NCI-H2227 (cell line): Measurements from ENCODE around the gene CHD5.
A peak's percentile ranks its signal among the peaks of the same experiment; 100 is the strongest.
"Not testable (repeated sequence)": the region's sequence is repeated elsewhere in the genome, so short reads cannot be mapped to it uniquely, and the experiment has no call there.

ENCODE experiments used
- DNase-seq: peaks from one replicate; lab custom pipeline; 2025; ENCODE audit not compliant: unreplicated experiment; lab: John Stamatoyannopoulos, UW

CHD5 gene

DNA sequence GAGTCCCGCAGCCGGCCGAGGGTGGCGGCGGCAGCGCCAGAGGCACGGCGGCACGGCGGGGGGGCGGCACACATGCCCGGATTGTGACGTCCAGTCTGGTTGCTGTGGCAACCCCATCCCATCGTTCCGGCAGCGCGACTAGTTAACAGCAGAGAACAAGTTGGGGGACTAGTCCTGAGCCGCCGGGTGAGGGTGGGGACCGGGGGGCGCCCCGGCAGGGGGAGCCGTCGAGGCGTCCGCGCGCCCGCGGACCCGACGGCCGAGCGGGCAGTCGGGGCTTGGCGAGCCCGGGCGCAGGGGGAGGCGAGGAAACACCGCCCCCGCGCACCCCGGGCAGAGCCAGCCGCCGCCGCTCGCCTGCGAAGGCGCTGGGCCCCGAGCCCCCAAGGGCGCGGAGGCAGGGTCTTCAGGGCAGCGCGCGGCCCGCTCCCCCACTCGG, at the start of gene CHD5:
CHD5 (minus strand) TSS at position 54 of the 439 bp plus-strand sequence. CDS start 298 bp downstream, outside the sequence.
- peak; percentile 72 for DNase-seq

- no peak for DNase-seq
Observed at GRCh38 chr1:6225651-6226050, 45.5 kb upstream of the CHD5 start.

DNA sequence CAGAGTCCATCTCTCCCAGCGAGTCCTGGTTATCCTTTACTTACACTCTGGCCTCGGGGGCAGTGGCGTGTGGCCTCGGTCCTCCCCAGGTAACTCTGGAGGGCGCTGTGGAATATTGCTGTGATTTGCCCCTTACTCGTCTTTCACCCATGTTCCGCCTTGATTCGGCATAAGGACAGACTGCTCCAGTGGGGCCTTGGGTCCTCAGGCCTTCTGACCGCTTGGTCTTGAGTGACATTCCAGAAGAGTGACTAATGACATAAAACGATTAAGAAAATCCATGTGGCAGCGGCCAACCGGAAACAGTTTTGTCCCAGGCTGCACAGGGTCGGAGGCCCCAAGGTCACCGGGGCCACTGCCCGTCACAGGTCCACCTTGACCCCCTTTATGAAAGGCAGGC, 44.6 kb upstream of the CHD5 start:
- DNase-seq = no peak

DNA sequence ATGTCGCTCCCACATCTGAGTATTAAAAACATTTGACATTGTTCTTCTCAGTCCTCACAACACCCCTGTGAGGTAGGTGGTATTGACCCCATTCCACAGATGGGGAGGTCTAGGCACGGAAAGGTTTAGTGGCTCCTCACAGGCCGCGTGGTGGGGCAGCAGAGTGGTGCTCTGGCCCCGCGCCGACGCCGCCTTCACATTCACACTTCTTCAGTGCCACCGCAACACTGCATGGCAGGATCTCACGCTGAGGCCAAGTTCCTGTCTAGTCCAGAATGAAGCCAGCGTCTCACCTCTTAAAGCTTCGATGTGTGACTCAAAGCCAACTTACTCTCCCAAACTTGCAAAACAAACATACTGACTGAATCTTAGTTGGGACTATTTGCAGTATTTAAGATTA, 43.5 kb upstream of the CHD5 start:
- no peak for DNase-seq

DNA sequence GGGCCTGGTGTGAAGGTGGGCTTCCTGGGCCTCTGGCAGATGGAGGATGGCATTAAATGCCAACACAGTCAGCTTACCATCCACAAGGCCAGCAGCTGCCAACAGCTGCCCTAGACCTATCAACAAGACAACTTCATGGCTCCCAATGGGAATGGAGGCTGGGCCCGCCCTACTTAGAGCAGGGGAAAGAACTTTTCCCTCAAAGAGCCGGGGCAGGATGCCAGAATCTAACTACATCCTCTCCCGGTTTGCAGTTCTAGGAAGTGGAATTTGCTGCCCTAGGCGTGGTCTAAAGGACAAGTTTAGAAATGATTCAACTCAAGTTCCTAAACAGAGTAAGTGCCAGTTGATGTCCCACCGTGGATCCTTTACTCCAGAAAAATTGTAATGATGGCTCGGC, 42.5 kb upstream of the CHD5 start:
- DNase-seq = no peak

GRCh38 chr1:6221210-6221784, 41.2 kb upstream of the CHD5 start:
- no peak for DNase-seq

GRCh38 chr1:6220236-6220635, 40.1 kb upstream of the CHD5 start:
- no peak for DNase-seq

DNA sequence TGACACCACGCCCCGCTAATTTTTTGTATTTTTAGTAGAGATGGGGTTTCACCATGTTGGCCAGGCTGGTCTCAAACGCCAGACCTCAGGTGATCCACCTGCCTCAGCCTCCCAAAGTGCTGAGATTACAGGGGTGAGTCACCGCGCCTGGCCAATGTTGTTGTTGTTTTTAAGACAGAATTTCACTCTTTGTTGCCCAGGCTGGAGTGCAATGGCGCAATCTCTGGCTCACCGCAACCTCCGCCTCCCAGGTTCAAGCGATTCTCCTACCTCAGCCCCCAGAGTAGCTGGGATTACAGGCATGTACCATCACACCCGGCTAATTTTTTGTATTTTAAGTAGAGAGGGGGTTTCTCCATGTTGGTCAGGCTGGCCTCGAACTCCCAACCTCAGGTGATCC, 39.5 kb upstream of the CHD5 start:
- DNase-seq = not testable (repeated sequence)

- no peak for DNase-seq
Observed at GRCh38 chr1:6218375-6219164, 38.4 kb upstream of the CHD5 start.

GRCh38 chr1:6212193-6212959, 32.3 kb upstream of the CHD5 start:
- DNase-seq = no peak

DNA sequence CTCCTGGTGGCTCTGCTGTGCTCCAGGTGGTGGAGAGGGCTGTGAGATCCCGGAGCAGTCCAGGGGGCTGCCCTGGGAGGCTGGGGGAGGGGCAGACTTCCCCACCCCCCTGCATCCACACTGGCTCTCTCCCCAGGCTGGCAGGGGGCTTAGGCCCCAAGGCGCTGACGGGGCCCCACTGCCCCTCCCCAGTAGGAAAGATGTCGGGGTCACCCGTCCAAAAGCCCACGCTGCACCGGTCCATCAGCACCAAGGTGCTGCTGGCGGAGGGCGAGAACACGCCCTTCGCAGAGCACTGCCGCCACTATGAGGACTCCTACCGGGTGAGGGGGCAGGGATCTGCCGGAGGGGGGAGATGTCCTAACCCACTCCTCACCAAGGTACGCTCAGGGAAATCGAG, 31.6 kb upstream of the CHD5 start:
- no peak for DNase-seq

GRCh38 chr1:6210591-6211355, 30.7 kb upstream of the CHD5 start:
- DNase-seq = no peak

DNA sequence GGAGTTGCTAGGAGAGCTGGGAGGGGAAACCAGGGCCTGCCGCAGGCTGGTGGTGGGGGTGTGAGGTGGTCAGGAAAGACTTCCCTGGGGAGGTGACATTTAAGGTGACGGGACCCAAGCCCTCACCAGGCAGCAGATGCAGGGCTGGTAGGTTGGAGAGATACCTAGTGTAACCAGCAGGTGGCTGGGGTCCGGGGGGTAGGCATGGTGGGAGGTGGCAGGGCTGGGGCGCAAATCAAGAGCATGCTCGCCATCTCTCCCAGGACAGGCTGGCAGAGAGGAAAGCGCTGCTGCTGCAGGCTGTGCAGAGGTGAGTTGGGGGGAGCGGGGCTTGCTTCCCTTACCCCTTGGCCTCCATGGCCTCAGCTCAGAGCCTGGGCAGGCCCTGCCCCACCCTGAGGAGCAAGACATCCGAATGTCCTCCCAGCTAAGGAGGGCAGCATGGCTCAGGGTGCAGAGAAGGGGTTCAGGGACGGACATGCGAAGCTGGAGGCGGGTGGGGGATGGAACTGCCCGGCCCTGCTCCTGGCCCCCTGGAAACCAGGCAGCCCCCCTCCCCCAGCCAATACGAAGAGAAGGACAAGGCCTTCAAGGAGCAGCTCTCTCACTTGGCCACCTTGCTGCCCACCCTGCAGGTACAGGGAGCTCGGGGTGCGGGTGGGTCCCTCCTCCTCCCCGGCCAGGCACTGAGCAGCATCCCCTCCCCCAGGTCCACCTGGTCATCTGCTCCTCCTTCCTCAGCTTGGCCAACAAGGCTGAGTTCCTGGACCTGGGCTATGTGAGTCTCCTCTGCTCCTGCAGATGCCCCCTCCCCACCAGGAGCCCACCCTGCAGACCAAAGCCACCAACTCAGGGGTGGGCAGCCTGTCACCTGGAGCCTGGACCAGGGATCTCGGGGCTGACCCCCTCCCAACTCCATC, 29.8 kb upstream of the CHD5 start:
- DNase-seq = no peak

DNA sequence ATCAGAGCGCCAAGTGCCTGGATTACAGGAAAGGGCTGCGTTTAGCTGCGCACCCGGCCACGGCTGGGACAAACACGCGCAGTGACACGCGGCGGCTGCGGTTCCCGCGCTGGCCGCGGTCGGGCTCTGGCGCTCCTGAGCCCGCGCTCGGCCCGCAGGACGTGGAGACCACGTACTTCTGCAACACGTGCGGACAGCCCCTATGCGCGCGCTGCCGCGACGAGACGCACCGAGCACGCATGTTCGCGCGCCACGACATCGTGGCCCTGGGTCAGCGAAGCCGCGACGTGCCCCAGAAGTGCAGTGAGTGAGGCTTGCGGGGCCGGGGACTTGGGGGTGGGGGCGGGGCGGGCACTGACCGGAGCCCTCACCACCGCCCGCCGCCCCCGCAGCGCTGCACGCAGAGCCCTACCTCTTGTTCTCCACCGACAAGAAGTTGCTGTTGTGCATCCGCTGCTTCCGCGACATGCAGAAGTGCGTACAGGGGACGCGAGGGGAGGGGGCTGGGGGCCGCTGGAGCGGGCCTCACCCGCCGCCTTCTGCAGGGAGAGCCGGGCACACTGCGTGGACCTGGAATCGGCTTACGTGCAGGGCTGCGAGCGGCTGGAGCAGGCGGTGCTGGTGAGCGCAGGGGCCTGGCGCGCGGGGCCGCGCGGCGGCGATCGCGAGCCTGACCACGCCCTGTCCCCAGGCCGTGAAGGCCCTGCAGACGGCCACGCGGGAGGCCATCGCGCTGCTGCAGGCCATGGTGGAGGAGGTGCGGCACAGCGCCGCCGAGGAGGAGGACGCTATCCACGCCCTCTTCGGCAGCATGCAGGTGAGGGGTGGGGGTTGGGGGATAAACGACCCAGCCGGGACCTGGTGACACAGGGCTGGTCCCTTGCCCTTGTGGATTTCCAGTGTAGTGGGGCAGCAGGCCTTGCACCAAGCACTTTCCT, 28.9 kb upstream of the CHD5 start:
- DNase-seq = no peak

DNA sequence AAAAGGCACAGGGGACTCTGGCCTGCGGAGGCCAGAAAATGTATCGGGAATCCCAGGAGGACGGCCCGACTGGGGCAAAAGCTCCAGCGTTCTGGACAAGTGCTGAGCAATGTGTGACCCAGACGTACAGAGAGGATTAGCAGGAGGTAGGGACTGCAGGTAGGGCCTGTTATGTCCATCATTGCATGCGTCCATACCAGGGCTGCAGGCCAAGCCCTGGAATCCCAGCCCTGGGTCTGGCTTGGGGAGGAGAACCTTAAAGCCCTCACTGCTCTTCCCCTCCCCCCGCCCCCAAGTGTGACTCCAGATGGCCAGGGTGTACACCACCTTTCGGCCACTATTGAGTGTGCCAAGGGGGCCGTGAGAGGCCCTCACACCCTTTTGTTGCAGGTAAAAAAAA, 27.8 kb upstream of the CHD5 start:
- no peak for DNase-seq

DNA sequence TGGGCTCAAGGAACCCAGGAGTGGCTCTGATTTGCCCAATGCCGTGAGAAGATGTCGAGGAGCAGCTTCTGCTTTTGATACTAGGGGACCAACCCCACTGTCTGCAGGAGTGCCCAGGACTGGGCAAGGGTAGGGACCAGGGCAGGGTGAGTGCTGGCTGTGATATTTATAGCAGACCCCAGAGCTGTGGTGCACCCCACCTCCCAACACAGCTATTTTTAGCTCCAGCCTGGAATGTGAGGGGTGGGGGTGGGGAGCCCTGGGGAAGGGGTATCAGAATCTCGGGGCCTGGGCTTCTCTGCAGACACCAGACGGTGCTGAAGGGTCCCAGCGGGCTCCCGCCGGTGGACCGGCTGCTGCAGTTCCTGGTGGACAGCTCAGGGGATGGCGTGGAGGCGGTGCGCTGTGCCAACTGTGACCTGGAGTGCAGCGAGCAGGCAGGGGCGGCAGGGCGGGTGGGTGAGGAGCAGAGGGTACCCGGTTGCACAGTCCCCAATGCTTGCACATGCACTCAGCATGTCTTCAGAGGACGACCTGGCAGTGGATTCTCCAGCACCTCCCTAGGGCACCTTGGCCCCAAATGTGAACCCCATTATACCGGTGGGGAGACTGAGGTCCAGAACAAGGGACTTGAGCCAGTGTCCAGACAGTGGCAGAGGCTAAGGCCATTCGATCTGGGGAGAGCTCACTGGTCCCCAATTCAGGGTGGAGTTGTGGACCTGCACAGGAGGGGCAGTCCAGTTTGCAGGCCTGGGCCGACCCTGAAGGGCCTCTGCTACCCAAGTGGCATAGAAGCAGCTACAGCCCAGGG, 27.2 kb upstream of the CHD5 start:
- DNase-seq = no peak

DNA sequence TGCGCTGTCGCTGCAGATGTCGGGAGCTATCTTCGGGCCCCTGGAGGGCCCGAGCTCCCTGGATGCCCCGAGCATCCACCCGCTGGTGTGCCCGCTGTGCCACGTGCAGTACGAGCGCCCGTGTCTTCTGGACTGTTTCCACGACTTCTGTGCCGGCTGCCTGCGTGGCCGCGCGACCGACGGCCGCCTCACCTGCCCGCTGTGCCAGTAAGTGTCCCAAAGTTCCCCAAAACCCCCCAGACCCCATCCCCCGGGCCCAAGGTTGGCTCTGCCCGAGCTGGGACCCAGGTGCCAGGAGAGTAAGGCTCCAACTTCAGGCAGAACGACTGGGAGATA, 26.4 kb upstream of the CHD5 start:
- no peak for DNase-seq

DNA sequence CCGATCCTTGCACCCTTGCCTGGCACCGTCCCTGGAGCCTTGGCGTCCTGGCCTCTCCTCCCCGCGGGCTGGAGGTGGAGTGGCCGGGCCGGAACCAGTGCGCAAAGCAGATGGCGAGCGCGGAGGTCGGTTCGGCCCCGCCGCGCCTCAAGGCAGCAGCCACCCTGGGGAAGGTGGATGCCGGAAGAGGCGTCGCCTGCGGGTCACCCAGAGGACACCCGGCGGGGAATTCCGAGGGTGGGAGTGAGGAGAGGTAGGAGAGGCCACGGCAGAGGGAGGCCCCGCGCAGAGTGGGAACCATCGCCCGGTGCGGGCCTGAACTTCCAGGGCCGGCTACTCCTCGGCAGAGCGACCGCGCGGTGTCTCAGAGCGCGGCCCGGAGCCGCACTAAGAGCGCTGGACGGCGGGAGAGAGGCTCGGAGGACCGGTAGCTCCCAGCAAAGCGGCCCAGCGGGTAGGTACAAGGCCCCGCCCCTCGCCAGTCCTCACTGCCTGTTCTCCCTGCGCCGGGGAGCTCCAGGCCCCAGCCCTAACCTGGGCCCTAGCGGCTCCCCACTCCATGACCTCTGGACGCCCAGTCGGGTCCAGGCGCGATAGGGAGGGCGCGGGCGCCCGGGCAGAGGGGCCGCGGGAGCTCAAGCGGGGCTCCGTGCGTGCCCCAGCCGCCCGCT, 25.9 kb upstream of the CHD5 start, which contains the start of gene RNF207:
RNF207 (plus strand) TSS at position 271 of the 671 bp plus-strand sequence. CDS start 417 bp downstream, outside the sequence.
- DNase-seq = no peak
